BJ (cell line): ENCODE results near the gene PLK1. TPM values are rescaled to one million over a fixed set of nuclear protein-coding genes. Genes with fewer than 3 reads are reported as not detected.

Experiments
- CTCF ChIA-PET: fragments of 350-600 bp; formaldehyde crosslinking; extraction: SDS; loops from one replicate; lab custom pipeline; 2021; ENCODE audit warnings: antibody characterized with exemption, inconsistent platforms; lab: Yijun Ruan, JAX
- POLR2A ChIA-PET: fragments of 300-600 bp; sonication (Branson Sonifier 250); formaldehyde crosslinking; extraction: SDS; loops from one replicate; lab custom pipeline; 2021; ENCODE audit warnings: antibody characterized with exemption; lab: Charles Lee
- DNase-seq: peaks from one replicate; pipeline ENCODE4 v3.0.0-alpha.2; 2011; ENCODE audit warnings: low read depth
- H3K27me3 ChIP-seq: 2 replicates; pipeline ENCODE4 v1.6.0; 2011; ENCODE audit warnings: low read length; ENCODE audit not compliant: control insufficient read depth, insufficient read depth
- H3K36me3 ChIP-seq: 2 replicates; pipeline ENCODE4 v1.5.1; 2011; ENCODE audit warnings: low read length; ENCODE audit not compliant: control insufficient read depth, insufficient read depth
- H3K4me3 ChIP-seq: 2 replicates; pipeline ENCODE4 v1.5.1; 2011; ENCODE audit warnings: low read depth, mild to moderate bottlenecking, control low read depth, low read length
- polyA plus RNA-seq: library from polyadenylated mRNA; depleted of rRNA; stranded (reverse); fragments of >200 nt; gene quantifications from 2 replicates; pipeline ENCODE4 v1.2.3, GENCODE V29; 2011; rRNA removed
- TF ChIP-seq, protein P1 (sequence below): IDR thresholded peaks from 2 replicates; pipeline ENCODE4 v1.5.1; 2011; ENCODE audit warnings: low read depth, mild to moderate bottlenecking, control low read depth, inconsistent platforms, low read length, moderate library complexity; ENCODE audit not compliant: insufficient read depth

PLK1 gene
- polyA plus RNA-seq, 1 experiment: 54.0 TPM

DNA sequence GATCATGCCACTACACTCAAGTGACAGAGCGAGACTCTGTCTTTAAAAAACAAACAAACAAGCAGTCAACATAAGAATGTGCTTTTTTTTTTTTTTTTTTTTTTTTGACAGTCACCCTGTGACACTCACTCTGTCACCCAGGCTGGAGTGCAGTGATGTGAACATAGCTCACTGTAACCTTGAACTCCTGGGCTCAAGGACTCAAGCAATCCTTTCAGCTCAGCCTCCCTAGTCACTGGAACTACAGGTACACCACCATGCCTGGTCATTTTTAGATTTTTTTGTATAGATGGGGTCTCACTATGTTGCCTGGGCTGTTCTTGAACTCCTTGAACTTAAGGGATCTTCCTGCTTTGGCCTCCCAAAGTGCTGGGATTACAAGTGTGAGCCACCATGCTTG is 60.8 kb downstream of the PLK1 start:
- no peak overlapping the region for H3K4me3 ChIP-seq
- no peaks in the 10 kb centered on the region for H3K27me3 ChIP-seq
- no peak for DNase-seq
- TF ChIP-seq, protein P1, sequence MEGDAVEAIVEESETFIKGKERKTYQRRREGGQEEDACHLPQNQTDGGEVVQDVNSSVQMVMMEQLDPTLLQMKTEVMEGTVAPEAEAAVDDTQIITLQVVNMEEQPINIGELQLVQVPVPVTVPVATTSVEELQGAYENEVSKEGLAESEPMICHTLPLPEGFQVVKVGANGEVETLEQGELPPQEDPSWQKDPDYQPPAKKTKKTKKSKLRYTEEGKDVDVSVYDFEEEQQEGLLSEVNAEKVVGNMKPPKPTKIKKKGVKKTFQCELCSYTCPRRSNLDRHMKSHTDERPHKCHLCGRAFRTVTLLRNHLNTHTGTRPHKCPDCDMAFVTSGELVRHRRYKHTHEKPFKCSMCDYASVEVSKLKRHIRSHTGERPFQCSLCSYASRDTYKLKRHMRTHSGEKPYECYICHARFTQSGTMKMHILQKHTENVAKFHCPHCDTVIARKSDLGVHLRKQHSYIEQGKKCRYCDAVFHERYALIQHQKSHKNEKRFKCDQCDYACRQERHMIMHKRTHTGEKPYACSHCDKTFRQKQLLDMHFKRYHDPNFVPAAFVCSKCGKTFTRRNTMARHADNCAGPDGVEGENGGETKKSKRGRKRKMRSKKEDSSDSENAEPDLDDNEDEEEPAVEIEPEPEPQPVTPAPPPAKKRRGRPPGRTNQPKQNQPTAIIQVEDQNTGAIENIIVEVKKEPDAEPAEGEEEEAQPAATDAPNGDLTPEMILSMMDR: no peak
- CTCF ChIA-PET: no interaction called here
- POLR2A ChIA-PET: no interaction called here
- H3K36me3 ChIP-seq: no peaks in the 10 kb centered on the region

Other genes starting within 250 kb of the PLK1 start
- 22.5 and 31.2 TPM in 2 replicates for gene COG7, start 225.7 kb upstream of the PLK1 start, polyA plus RNA-seq
- 19.0 and 26.4 TPM in 2 replicates for gene GGA2, start 168.4 kb upstream of the PLK1 start, polyA plus RNA-seq
- gene EARS2, start 121.5 kb upstream of the PLK1 start, polyA plus RNA-seq: 27.8 and 28.8 TPM in 2 replicates
- gene UBFD1, start 121.2 kb upstream of the PLK1 start, polyA plus RNA-seq: 61.4 and 78.9 TPM in 2 replicates
- gene NDUFAB1, start 82.6 kb upstream of the PLK1 start, polyA plus RNA-seq: 64.6 and 71.9 TPM in 2 replicates
- 3.2 and 5.7 TPM in 2 replicates for gene PALB2, start 37.6 kb upstream of the PLK1 start, polyA plus RNA-seq
- gene DCTN5, start 37.4 kb upstream of the PLK1 start, polyA plus RNA-seq: 54.0 and 79.1 TPM in 2 replicates
- gene ERN2, start 34.3 kb downstream of the PLK1 start, polyA plus RNA-seq: 0.23 TPM in 1 of 2 replicates, not detected in the other
- gene CHP2, start 76.1 kb downstream of the PLK1 start, polyA plus RNA-seq: not detected in 2 replicates
- gene PRKCB, start 157.1 kb downstream of the PLK1 start, polyA plus RNA-seq: not detected in 2 replicates